ENCODE measurements around the gene ERAL1. TPM values are rescaled to one million over a fixed set of nuclear protein-coding genes. Genes with fewer than 3 reads are reported as not detected.
"Not testable (repeated sequence)": the region's sequence is repeated elsewhere in the genome, so short reads cannot be mapped to it uniquely, and the experiment has no call there.

Gene ERAL1
- total and polyA plus RNA-seq, 2 of the 8 experiments (the other 6 are each of a cell fraction or from before 2014, with no cell fraction given), result 67.8 to 122 TPM

DNA sequence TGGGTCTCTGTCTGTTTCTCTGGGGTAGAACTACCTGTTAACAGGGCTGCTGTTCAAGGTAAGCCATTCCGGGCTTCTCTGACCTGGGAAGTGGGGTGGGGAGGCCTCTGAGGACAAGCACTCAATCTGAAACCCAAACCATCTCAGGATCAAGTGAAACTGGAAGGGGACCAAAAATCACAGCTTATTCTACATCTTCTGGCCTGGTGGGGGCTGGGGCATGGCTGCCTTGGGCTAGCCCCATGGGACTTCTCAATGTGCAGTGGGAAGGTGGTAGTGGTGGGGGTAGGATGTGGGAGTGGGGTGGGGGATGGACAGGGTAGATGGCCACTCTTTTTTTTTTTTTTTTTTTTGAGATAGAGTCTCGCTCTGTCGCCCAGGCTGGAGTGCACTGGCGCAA is 37.2 kb downstream of the ERAL1 start (continued):
- TF ChIP-seq RFX5 (IDR thresholded peaks at IDR 0.05; ENCODE audit: borderline replicate concordance, low read depth, low read length), result no peak
- TF ChIP-seq, protein P1, sequence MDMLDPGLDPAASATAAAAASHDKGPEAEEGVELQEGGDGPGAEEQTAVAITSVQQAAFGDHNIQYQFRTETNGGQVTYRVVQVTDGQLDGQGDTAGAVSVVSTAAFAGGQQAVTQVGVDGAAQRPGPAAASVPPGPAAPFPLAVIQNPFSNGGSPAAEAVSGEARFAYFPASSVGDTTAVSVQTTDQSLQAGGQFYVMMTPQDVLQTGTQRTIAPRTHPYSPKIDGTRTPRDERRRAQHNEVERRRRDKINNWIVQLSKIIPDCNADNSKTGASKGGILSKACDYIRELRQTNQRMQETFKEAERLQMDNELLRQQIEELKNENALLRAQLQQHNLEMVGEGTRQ (IDR thresholded peaks at IDR 0.05; ENCODE audit: low read length), result no peak
- no peak for TF ChIP-seq EZH2 (IDR thresholded peaks at IDR 0.05; ENCODE audit: low read depth, low read length, severe bottlenecking)
- no peak for TF ChIP-seq CTBP2 (IDR thresholded peaks at IDR 0.05; ENCODE audit: borderline replicate concordance, insufficient read depth, insufficient read length, low read length)
- TF ChIP-seq POU5F1 (IDR thresholded peaks at IDR 0.05; ENCODE audit: low read depth, low read length), result no peak
- TF ChIP-seq, protein P2, sequence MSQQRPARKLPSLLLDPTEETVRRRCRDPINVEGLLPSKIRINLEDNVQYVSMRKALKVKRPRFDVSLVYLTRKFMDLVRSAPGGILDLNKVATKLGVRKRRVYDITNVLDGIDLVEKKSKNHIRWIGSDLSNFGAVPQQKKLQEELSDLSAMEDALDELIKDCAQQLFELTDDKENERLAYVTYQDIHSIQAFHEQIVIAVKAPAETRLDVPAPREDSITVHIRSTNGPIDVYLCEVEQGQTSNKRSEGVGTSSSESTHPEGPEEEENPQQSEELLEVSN (IDR thresholded peaks at IDR 0.05), result no peak

DNA sequence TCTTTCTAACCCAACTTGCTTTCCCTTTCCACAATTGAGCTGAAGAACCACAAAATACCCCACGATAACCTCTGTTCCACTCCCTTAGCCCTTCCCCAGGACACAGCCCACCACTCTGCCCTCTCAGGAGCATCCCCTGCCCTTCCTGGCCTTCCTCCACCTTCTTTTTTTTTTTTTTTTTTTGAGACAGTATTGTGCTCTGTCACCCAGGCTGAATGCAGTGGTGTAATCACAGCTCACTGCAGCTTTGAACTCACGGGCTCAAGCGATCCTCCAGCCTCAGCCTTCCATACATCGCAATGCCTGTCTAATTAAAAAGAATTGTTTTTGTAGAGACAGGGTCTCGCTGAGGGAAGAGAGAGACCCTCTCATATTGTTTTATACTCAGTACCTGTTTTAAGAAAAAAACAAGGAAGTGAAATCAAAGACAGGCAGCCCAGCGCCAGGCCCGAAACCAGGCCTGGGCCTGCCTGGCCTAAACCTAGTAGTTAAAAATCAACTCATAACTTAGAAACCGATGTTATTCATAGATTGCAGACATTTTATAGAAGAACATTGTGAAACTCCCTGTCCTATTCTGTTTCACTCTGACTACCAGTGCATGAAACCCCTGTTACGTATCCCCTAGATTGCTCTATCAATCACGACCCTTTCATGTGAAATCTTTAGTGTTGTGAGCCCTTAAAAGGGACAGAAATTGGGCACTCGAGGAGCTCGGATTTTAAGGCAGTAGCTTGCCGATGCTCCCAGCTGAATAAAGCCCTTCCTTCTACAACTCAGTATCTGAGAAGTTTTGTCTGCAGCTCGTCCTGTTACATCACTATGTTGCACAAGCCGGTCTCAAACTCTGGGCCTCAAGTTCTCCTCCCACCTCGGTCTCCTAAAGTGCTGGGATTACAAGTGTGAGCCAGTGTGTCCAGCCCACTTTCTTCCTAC is 38.7 kb downstream of the ERAL1 start:
- H2AK5ac ChIP-seq (ENCODE audit: low read depth, low read length); FAIRE-seq; H3K18ac ChIP-seq (ENCODE audit: extremely low read depth, low read length); H3K4me3 ChIP-seq (ENCODE audit: extremely low read depth in 1 of 4, insufficient read depth in 2 of 4, low read depth in 3 of 4, low read length in 4 of 4); H3K4me2 ChIP-seq (ENCODE audit: insufficient read depth in 1 of 2, low read depth in 2 of 2, low read length in 2 of 2); H3K36me3 ChIP-seq (ENCODE audit: control insufficient read depth in 2 of 4, insufficient read depth in 4 of 4, low read length in 3 of 4); H3K4ac ChIP-seq (replicated peaks; ENCODE audit: insufficient read length, low read depth, low read length); H3K9ac ChIP-seq (replicated peaks in 1 of 4; ENCODE audit: extremely low read depth in 1 of 4, low read depth in 3 of 4, low read length in 3 of 4); H2BK12ac ChIP-seq (ENCODE audit: low read depth, low read length); H2BK120ac ChIP-seq (replicated peaks; ENCODE audit: low read depth, low read length); H3K9me3 ChIP-seq (ENCODE audit: insufficient read depth in 2 of 2, low read depth in 1 of 2, low read length in 1 of 2); H2AFZ ChIP-seq (ENCODE audit: low read length); H4K8ac ChIP-seq (ENCODE audit: extremely low read depth, insufficient read depth, low read length); H3K27me3 ChIP-seq (replicated peaks in 1 of 4; ENCODE audit: control insufficient read depth in 3 of 4, extremely low read depth in 1 of 4, insufficient read depth in 3 of 4, low read length in 3 of 4); H3K79me1 ChIP-seq (ENCODE audit: low read depth, low read length); H3K14ac ChIP-seq (ENCODE audit: insufficient read length); H4K5ac ChIP-seq (ENCODE audit: insufficient read length, low read depth, low read length); DNase-seq (ENCODE audit: low read depth in 1 of 2, low spot score in 2 of 2); H3K56ac ChIP-seq (replicated peaks; ENCODE audit: insufficient read length, low read depth, low read length); H2BK15ac ChIP-seq (ENCODE audit: low read length); H2BK20ac ChIP-seq (ENCODE audit: low read length); H3K23me2 ChIP-seq (ENCODE audit: low read depth, low read length); H4K91ac ChIP-seq (replicated peaks; ENCODE audit: insufficient read length, low read length); H2BK5ac ChIP-seq (ENCODE audit: low read depth, low read length); H3K27ac ChIP-seq (ENCODE audit: low read depth, low read length); H3K23ac ChIP-seq (ENCODE audit: insufficient read length): not testable (repeated sequence)
- Histone ChIP-seq H3K4me1 (replicated peaks in 1 of 4; ENCODE audit: control insufficient read depth in 3 of 4, insufficient read depth in 4 of 4, low read length in 3 of 4) (peaks cover 0 to 13% (median 4%) of the 10 kb centered on the region in 4 experiments; a peak in 6 of 7 replicates), H4K20me1 (replicated peaks in 1 of 2; ENCODE audit: control insufficient read depth in 1 of 2, insufficient read depth in 2 of 2, low read length in 2 of 2) (peaks cover 2 to 10% of the 10 kb centered on the region in 2 experiments), H3K79me2 (ENCODE audit: control insufficient read depth in 1 of 2, insufficient read depth in 2 of 2, low read length in 2 of 2) (peaks cover 4 to 23% of the 10 kb centered on the region in 2 experiments)
- POLR2A ChIA-PET (ENCODE audit: partially characterized antibody), result interaction anchor here (0.5 to 2.8 kb wide), 13 partner anchors 9 to 174 kb away, joined by 3 to 7 read pairs (median 4); partner anchors contain the start of genes DHRS13 and RPL23A
- 93% methylated on average over 16 of the region's 16 CpGs; no CpG with 5 or more reads in 1 of the 2 experiments for WGBS, 2 experiments (ENCODE audit: extremely low coverage in 1 of 2, insufficient coverage in 1 of 2, insufficient read length in 1 of 2, insufficient replicate concordance in 2 of 2, low coverage in 1 of 2, low lambda C conversion rate in 2 of 2, missing lambda C conversion rate in 1 of 2)
- CTCF ChIA-PET (ENCODE audit: partially characterized antibody), result interaction anchor here (0.6 to 7.3 kb wide), 9 partner anchors 10 to 141 kb away, joined by 3 to 47 read pairs (median 4); no protein-coding TSS in a partner anchor

Measured in H1 (cell line).